GM06990 (cell line): Measurements from ENCODE around the gene FST.

Experiments used
- DNase-seq: peaks from one replicate; pipeline ENCODE4 v3.0.0-alpha.2; 2011; ENCODE audit not compliant: insufficient read length; ENCODE audit errors: extremely low read depth
- H3K27me3 ChIP-seq: replicated peaks from 2 replicates; pipeline ENCODE4 v1.6.0; 2011; ENCODE audit warnings: low read length; ENCODE audit not compliant: control insufficient read depth, insufficient read depth
- H3K36me3 ChIP-seq: 2 replicates; pipeline ENCODE4 v1.5.1; 2011; ENCODE audit warnings: low read length; ENCODE audit not compliant: control insufficient read depth, insufficient read depth
- H3K4me3 ChIP-seq: replicated peaks from 2 replicates; pipeline ENCODE4 v1.5.1; 2011; ENCODE audit warnings: low read depth, mild to moderate bottlenecking, control low read depth, low read length
- TF ChIP-seq, protein P1 (sequence below): IDR thresholded peaks from 2 replicates; pipeline ENCODE4 v1.5.1; 2011; ENCODE audit warnings: low read length, control low read depth, mild to moderate bottlenecking, inconsistent platforms; ENCODE audit not compliant: insufficient read depth, poor library complexity, severe bottlenecking

FST gene

DNA sequence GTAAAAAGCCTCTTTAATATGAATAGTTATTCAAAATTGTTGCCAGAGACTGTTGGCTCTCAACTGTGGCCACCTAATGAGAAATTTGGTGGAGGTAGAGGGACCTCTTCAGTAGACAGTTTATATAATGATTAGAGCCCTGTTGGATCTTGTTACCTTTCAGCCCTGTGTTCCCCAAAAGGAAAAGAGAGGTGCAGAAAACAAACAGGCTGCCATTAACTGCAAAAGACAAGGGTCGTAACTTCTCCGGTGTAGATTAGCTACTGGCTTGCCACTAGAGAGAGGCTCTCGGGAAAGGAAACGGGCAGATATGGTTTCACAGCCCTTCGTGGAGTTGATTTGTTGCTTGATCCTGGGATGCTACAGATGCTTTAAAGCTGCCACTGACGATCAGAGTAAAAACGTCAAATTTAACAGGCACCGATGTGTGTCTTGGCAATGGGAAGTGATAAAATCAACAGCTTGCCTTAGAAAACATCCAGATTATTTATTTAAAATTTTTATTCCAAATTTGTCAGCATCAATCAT lies 7.8 kb downstream of the FST start:
- H3K4me3 ChIP-seq = no peak overlapping the region
- H3K36me3 ChIP-seq = no peaks in the 10 kb centered on the region
- no peaks in the 10 kb centered on the region; the same call in 1 of the 2 replicates for H3K27me3 ChIP-seq
- DNase-seq = no peak
- TF ChIP-seq, protein P1, sequence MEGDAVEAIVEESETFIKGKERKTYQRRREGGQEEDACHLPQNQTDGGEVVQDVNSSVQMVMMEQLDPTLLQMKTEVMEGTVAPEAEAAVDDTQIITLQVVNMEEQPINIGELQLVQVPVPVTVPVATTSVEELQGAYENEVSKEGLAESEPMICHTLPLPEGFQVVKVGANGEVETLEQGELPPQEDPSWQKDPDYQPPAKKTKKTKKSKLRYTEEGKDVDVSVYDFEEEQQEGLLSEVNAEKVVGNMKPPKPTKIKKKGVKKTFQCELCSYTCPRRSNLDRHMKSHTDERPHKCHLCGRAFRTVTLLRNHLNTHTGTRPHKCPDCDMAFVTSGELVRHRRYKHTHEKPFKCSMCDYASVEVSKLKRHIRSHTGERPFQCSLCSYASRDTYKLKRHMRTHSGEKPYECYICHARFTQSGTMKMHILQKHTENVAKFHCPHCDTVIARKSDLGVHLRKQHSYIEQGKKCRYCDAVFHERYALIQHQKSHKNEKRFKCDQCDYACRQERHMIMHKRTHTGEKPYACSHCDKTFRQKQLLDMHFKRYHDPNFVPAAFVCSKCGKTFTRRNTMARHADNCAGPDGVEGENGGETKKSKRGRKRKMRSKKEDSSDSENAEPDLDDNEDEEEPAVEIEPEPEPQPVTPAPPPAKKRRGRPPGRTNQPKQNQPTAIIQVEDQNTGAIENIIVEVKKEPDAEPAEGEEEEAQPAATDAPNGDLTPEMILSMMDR = no peak

DNA sequence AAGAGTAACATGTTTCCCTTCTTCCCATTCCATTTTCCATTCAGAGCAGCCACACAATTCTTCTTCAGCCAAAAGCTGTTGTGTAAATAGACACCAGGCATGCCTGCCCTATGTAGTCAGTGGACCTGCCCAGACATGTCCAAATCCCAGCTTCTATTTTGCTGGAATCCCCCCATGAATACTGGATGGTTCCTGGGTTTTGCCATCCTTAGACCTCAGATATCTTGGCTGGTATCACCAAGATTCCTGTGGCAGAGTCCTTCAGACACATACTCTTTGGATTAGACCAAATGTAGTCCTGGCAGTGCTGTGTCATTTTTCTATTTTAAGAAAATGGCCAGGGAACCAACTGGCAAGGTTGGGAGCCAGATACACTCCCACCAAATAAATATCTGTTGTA lies 10.3 kb downstream of the FST start:
- no peaks in the 10 kb centered on the region for H3K27me3 ChIP-seq
- no peaks in the 10 kb centered on the region for H3K36me3 ChIP-seq
- DNase-seq = no peak
- TF ChIP-seq, protein P1 = no peak
- H3K4me3 ChIP-seq = no peak overlapping the region

DNA sequence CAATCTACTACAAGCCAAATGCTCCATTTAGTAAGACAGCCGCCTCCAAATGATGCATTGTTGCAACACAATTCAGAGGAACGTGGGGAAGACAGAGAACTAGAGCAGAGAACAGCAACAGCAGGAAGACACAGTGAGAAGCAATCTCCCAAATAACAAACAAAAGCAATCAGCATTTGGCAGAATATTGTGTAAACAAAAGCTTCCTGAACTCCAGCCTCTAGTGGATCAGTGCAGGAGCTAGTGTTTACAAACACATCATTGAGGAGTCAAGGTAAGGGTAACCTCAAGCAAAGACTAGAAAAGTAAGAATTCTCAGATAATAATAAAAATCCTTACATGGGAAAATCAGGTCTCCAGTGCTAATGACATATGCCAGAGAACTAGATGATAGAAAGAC lies 20.6 kb downstream of the FST start:
- Histone ChIP-seq H3K36me3 (no peaks in the 10 kb centered on the region), H3K4me3 (no peak overlapping the region), H3K27me3 (no peaks in the 10 kb centered on the region)
- no peak for DNase-seq
- TF ChIP-seq, protein P1 = no peak

DNA sequence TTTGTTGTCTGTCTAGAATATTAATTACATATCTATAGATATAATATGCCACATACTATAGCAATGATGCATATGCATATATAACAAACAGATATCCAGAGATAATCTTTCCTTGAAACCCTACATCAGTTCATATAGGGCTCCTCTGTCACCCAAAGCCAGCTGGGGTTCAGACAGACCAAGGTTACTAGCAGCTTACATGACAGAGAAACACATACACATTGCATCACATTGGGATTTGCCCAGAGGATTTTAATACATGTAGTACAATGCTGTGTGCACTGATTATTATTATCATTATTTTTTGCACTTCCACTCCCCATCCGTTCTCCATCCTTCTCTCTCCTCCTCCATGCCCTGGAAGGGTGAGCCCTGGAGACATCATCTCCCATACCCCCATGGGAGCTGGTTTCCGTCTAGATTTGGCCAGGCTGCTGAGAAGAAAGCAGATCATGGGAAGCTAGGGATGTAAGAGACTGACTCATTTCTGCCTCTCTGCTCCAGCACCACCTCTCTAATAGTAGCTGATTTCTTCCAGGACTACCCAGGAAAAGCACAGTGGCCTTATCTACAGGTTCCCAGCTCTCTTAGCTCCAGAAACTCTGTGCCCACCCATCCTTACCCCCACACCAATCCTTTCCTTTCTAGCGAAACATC lies 23.3 kb downstream of the FST start:
- H3K36me3 ChIP-seq = no peaks in the 10 kb centered on the region
- TF ChIP-seq, protein P1 = no peak
- no peak for DNase-seq
- no peaks in the 10 kb centered on the region for H3K27me3 ChIP-seq
- no peak overlapping the region for H3K4me3 ChIP-seq

DNA sequence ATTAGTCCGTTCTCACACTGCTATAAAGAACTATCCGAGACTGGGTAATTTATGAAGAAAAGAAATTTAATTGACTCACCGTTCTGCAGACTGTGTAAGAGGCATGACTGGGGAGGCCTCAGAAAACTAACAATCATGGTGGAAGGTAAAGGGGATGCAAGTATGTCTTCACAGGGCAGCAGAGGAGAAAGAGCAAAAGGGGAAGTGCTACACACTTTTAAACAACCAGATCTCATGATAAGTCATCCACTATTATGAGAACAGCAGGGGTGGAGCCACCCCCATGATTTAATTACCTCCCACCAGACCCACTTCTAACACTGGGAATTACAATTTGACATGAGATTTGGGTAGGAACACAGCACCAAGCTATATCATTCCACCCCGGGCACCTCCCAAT lies 26.6 kb downstream of the FST start:
- Histone ChIP-seq H3K36me3 (no peaks in the 10 kb centered on the region), H3K4me3 (no peak overlapping the region), H3K27me3 (no peaks in the 10 kb centered on the region)
- no peak for DNase-seq
- TF ChIP-seq, protein P1 = no peak
